ENCODE measurements around the gene ARHGAP31.

The ARHGAP31 gene

DNA sequence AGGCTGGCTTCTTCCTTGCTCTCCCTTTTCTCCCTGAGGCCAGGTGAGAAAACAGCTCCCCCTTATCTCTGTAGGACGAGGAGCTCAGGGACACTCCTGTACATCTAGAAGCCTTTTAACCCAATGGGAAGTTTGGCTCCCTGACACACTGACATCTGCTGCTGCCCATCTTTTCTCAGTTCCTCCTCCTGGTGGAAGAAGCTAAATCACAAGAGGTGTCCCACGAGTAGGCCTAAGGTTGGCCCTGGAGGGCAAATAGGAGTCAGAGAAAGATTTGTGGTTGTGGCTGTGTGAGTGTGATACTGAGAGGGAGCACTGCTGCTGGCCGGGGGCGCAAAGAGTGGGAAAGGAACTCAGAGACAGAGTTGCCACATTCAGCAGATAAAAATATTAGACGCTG is 49.5 kb downstream of the ARHGAP31 start (continued):
- TF ChIP-seq, protein P1, sequence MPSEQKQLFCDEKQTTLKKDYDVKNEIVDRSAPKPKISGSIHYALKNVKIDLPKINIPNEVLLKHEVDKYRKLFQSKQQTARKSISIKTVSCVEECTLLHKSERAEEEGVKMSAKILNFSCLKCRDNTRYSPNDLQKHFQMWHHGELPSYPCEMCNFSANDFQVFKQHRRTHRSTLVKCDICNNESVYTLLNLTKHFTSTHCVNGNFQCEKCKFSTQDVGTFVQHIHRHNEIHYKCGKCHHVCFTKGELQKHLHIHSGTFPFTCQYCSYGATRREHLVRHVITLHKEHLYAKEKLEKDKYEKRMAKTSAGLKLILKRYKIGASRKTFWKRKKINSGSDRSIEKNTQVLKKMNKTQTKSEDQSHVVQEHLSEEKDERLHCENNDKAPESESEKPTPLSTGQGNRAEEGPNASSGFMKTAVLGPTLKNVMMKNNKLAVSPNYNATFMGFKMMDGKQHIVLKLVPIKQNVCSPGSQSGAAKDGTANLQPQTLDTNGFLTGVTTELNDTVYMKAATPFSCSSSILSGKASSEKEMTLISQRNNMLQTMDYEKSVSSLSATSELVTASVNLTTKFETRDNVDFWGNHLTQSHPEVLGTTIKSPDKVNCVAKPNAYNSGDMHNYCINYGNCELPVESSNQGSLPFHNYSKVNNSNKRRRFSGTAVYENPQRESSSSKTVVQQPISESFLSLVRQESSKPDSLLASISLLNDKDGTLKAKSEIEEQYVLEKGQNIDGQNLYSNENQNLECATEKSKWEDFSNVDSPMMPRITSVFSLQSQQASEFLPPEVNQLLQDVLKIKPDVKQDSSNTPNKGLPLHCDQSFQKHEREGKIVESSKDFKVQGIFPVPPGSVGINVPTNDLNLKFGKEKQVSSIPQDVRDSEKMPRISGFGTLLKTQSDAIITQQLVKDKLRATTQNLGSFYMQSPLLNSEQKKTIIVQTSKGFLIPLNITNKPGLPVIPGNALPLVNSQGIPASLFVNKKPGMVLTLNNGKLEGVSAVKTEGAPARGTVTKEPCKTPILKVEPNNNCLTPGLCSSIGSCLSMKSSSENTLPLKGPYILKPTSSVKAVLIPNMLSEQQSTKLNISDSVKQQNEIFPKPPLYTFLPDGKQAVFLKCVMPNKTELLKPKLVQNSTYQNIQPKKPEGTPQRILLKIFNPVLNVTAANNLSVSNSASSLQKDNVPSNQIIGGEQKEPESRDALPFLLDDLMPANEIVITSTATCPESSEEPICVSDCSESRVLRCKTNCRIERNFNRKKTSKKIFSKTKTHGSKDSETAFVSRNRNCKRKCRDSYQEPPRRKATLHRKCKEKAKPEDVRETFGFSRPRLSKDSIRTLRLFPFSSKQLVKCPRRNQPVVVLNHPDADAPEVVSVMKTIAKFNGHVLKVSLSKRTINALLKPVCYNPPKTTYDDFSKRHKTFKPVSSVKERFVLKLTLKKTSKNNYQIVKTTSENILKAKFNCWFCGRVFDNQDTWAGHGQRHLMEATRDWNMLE (tag by site-specific recombination; conservative IDR thresholded peaks at IDR 0.05; ENCODE audit: low read depth) = no peak
- TF ChIP-seq ZNF366 (tag by site-specific recombination; conservative IDR thresholded peaks at IDR 0.05) (no peak), ZNF16 (tag by site-specific recombination; IDR thresholded peaks at IDR 0.05; ENCODE audit: low read depth) (no peak), GLIS2 (tag by site-specific recombination; IDR thresholded peaks at IDR 0.05) (no peak)

DNA sequence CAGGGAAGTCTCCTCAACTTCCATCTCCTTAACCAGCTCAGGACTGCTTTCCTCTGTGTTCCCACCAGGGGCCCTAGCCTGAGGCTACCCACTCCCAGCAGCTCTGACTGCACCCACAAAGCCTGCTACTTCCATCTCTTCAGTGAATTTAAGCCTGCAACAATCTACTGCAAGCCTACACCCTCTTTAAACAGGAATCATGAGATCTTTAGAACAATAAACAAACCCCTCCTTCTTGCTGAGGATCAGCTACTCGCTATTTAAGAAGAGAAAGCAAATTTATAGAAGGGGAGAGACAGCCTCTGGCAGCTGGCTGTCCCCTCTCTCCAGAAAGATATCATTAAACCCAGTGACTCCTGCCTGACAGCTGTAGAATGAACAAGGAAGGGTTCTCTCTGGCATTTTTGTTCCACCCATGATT is 51.9 kb downstream of the ARHGAP31 start:
- H3K27ac ChIP-seq (ENCODE audit: extremely low read depth, low read depth, low read length) = no peak overlapping the region
- H3K9me3 ChIP-seq (ENCODE audit: control insufficient read depth, insufficient read depth, low read depth, low read length) = no peaks in the 10 kb centered on the region
- H3K4me1 ChIP-seq (ENCODE audit: control insufficient read depth, insufficient read depth, low read length) = no peaks in the 10 kb centered on the region
- H3K36me3 ChIP-seq (ENCODE audit: control insufficient read depth in 2 of 2, insufficient read depth in 1 of 2, low read length in 2 of 2) = no peaks in the 10 kb centered on the region
- CTCF ChIA-PET = interaction anchor here (0.5 to 1.7 kb wide), 2 partner anchors 48 to 72 kb away, joined by 3 to 4 read pairs; no protein-coding TSS in a partner anchor
- H3K4me3 ChIP-seq (ENCODE audit: low read depth, low read length) = no peak overlapping the region
- TF ChIP-seq PRDM10 (tag by site-specific recombination; IDR thresholded peaks at IDR 0.05) = no peak
- TF ChIP-seq ZBTB49 (tag by site-specific recombination; IDR thresholded peaks at IDR 0.05; ENCODE audit: low read depth) = no peak
- TF ChIP-seq HOXC10 (CRISPR knock-in tag; IDR thresholded peaks at IDR 0.05) = no peak
- TF ChIP-seq ZNF341 (tag by site-specific recombination; IDR thresholded peaks at IDR 0.05; ENCODE audit: low read depth) = no peak
- TF ChIP-seq SP7 (tag by site-specific recombination; IDR thresholded peaks at IDR 0.05) = peak; percentile 19; the same call in 1 of the 2 replicates
- no peak for TF ChIP-seq BCL11B (tag by site-specific recombination; IDR thresholded peaks at IDR 0.05; ENCODE audit: low read depth)
- no peak for TF ChIP-seq ZSCAN23 (tag by site-specific recombination; IDR thresholded peaks at IDR 0.05)
- TF ChIP-seq KLF1 (tag by site-specific recombination; IDR thresholded peaks at IDR 0.05) = 0 out of 2 replicates have a peak, but pooled peaks have one; percentile 36
- 0 out of 2 replicates have a peak, but pooled peaks have one; percentile 10 for TF ChIP-seq GLIS1 (tag by site-specific recombination; IDR thresholded peaks at IDR 0.05)
- POLR2A ChIA-PET = no interaction called here
